HFFc6 (cell line): ENCODE data around the gene SNUPN. TPM values are rescaled to one million over a fixed set of nuclear protein-coding genes. Genes with fewer than 3 reads are reported as not detected.

Experiments used
- DNase-seq: peaks from one replicate; pipeline ENCODE4 v3.0.0-alpha.2; 2018
- H3K27ac Mint-ChIP-seq: 2 replicates; pipeline ENCODE4 v1.8.0; 2020; ENCODE audit warnings: mild to moderate bottlenecking, mixed read lengths
- H3K27me3 Mint-ChIP-seq: 2 replicates; pipeline ENCODE4 v1.8.0; 2021; ENCODE audit warnings: mild to moderate bottlenecking, moderate library complexity, mixed read lengths; ENCODE audit not compliant: insufficient read depth
- H3K36me3 Mint-ChIP-seq: 2 replicates; pipeline ENCODE4 v1.8.0; 2021; ENCODE audit warnings: low read depth, mixed read lengths
- H3K4me1 Mint-ChIP-seq: 2 replicates; pipeline ENCODE4 v1.8.0; 2020; ENCODE audit warnings: low read depth, mixed read lengths
- H3K4me3 Mint-ChIP-seq: 2 replicates; pipeline ENCODE4 v1.8.0; 2020; ENCODE audit warnings: mild to moderate bottlenecking, moderate library complexity, mixed read lengths
- H3K9me3 Mint-ChIP-seq: 2 replicates; pipeline ENCODE4 v1.8.0; 2020; ENCODE audit warnings: mild to moderate bottlenecking, mixed read lengths
- CTCF ChIP-seq: fragments of 200-600 bp; sonication (generic); IDR thresholded peaks from 2 replicates; pipeline ENCODE4 v1.5.0; 2021; ENCODE audit warnings: antibody characterized with exemption, mild to moderate bottlenecking
- total RNA-seq, 6 experiments: library from RNA; stranded (reverse); fragmentation: NEBNext Ultra II Directional; extraction: Animal tissue kit (Norgen Biotek cat#: 25700); gene quantifications; 2 replicates in 1 of 6; 3 replicates in 5 of 6; pipeline ENCODE4 v1.2.3, GENCODE V29; 2021

The SNUPN gene
- total RNA-seq, 6 experiments from 2014 or later: 22.5 to 28.4 (median 25.1) TPM

GRCh38 chr15:75578948-75579920 lies 46.3 kb downstream of the SNUPN start, which contains the start of gene PTPN9:
TSS of gene PTPN9 (minus strand) at chr15:75579315. CDS start at chr15:75578776, 539 bp downstream.
- no peaks in the 10 kb centered on the region for H3K9me3 Mint-ChIP-seq
- TF ChIP-seq CTCF: peak; percentile 76
- H3K27me3 Mint-ChIP-seq: peaks cover under 1% of the 10 kb centered on the region; the same call in 1 of the 2 replicates
- peak within 1 kb of the TSS; percentile 99 for H3K4me3 Mint-ChIP-seq
- H3K27ac Mint-ChIP-seq: peak within 1 kb of the TSS; percentile 96
- peaks cover 12% of the 10 kb centered on the region for H3K36me3 Mint-ChIP-seq
- H3K4me1 Mint-ChIP-seq: peaks cover 17% of the 10 kb centered on the region
- DNase-seq: peak; percentile 58

GRCh38 chr15:75578173-75578947 lies 47.2 kb downstream of the SNUPN start:
- Mint-ChIP-seq H3K27ac (peak overlapping the region; percentile 96), H3K4me1 (peaks cover 26% of the 10 kb centered on the region), H3K4me3 (peak overlapping the region; percentile 99), H3K36me3 (peaks cover 20% of the 10 kb centered on the region), H3K27me3 (peaks cover 2% of the 10 kb centered on the region; the same call in 1 of the 2 replicates), H3K9me3 (no peaks in the 10 kb centered on the region)
- no peak for DNase-seq
- TF ChIP-seq CTCF: no peak

GRCh38 chr15:75577401-75578172 lies 47.9 kb downstream of the SNUPN start:
- peaks cover 20% of the 10 kb centered on the region for H3K36me3 Mint-ChIP-seq
- H3K27ac Mint-ChIP-seq: peak overlapping the region; percentile 96
- H3K27me3 Mint-ChIP-seq: peaks cover 2% of the 10 kb centered on the region; the same call in 1 of the 2 replicates
- H3K9me3 Mint-ChIP-seq: no peaks in the 10 kb centered on the region
- DNase-seq: no peak
- TF ChIP-seq CTCF: no peak
- H3K4me1 Mint-ChIP-seq: peaks cover 34% of the 10 kb centered on the region
- peak overlapping the region; percentile 99 for H3K4me3 Mint-ChIP-seq

- peaks cover 20% of the 10 kb centered on the region for H3K36me3 Mint-ChIP-seq
- no peak for TF ChIP-seq CTCF
These were observed 51.7 kb downstream of the SNUPN start for GRCh38 chr15:75573648-75574384.

More at GRCh38 chr15:75573648-75574384, 51.7 kb downstream of the SNUPN start:
- peaks cover 2% of the 10 kb centered on the region; the same call in 1 of the 2 replicates for H3K27me3 Mint-ChIP-seq
- H3K9me3 Mint-ChIP-seq: no peaks in the 10 kb centered on the region
- peak overlapping the region; percentile 25; the same call in 1 of the 2 replicates for H3K4me3 Mint-ChIP-seq
- H3K4me1 Mint-ChIP-seq: peaks cover 29% of the 10 kb centered on the region
- peak overlapping the region; percentile 50 for H3K27ac Mint-ChIP-seq
- DNase-seq: no peak
